SH-SY5Y (cell line): ENCODE data around the gene KIAA1755.

Experiments
- GATA2 ChIP-seq: IDR thresholded peaks from 2 replicates; pipeline ENCODE4 v1.6.1; 2011; ENCODE audit warnings: mild to moderate bottlenecking, low read depth, low read length
- GATA3 ChIP-seq: IDR thresholded peaks from 2 replicates; pipeline ENCODE4 v1.6.1; 2011; ENCODE audit warnings: low read depth, mild to moderate bottlenecking, low read length, moderate library complexity

GRCh38 chr20:38307371-38308046 is 47.0 kb upstream of the KIAA1755 start:
- no peak for TF ChIP-seq GATA3
- no peak for TF ChIP-seq GATA2
